ENCODE results near the gene EEPD1.

The EEPD1 gene

DNA sequence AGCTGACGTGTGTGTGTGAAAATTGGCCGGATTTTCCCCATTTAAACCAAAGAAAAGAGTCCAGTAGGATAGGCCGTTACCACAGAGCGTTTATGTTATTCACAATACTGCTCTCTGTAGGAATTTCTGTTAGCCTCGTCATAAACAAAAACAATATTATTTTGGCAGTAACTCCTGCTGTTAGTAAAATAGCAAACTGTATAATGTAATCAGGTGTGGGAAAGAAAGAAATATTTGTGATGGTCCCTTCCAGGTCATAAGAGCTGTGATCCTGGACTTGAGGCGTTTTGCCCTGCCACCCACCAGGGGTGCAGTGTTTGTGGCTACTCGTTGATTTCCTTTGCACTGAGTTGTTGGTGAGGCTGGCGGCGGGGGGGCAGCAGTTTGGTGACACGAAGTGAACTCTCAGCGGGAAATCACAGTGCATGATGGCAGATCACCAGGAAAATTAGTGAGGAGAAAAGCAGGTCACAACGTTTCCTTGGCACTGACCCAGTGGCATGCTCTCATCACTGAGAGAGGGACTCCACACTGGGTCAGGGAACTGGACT, 2.8 kb downstream of the EEPD1 start:
- no peak for DNase-seq (ENCODE audit: low spot score)

DNA sequence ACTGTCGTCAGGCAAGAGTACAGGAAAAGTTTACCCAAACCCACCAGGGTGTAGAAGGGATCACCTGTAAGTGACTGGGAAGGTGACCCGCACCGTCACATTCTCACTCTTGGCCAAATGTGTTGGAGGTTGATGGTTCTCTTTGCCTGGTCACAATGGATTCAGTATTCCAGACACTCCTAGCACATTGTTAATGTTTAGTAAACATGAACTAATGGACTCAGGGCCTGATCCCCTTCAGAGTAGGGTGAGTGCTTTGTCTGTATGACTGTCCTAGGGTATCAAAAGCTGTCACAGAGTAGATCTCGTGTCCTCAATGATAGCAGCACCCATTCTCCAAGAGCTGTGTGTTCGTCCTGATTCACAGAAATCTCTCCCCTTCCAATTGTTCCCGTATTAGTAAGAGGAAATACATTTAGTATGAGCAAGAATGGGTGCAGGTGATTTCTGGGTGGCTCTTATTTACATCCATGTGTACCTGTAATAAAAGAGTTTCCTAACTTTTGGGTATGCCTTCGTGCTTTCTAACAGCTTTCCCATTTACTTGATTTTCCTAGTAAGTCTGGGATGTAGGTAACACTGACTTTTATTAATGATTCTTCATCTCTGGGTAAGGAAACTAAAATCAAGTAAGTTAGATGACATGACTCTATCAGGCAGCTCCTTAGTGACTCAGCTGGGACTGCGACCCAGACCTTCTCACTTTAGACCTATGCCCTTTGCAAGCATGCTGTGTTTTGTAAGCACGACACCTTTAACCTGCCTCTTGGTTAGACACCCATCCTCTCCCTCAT, 4.7 kb downstream of the EEPD1 start:
- no peak for DNase-seq (ENCODE audit: low spot score)

DNA sequence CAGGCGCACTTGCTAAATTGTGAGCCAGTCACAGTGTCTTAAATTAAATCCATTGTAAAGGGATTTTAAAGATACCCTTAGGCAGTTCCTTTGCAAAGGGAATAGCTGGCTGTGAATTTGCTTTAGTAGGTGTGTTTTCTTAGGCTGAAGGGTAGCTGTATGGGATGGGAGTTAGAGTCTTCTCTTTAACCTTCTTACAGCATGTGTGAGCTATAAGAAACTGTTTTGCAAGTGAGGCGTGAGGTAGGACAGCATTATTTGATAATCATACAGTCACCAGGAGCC, 5.2 kb downstream of the EEPD1 start:
- no peak for DNase-seq (ENCODE audit: low spot score)

DNA sequence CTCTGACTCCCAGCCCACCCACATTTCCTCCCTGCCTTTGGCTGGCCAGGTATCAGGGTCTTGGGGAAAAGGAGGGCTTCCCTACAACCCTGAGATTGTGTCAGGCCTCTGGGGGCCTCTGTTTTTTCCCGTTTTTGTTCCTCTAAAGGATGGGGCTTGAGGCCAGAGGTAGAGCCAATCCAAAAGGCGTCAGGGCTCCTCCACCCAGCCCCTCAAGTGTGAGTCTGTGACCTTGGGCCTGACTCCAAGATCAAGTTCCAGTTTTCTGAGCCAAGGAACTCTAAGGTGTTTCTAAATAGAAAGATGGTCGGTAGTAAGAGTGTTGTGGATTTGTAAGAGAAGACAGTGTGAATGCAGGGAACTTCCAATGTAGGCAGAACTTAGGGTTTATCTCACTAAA, 6.6 kb downstream of the EEPD1 start:
- no peak for DNase-seq (ENCODE audit: low spot score)

DNA sequence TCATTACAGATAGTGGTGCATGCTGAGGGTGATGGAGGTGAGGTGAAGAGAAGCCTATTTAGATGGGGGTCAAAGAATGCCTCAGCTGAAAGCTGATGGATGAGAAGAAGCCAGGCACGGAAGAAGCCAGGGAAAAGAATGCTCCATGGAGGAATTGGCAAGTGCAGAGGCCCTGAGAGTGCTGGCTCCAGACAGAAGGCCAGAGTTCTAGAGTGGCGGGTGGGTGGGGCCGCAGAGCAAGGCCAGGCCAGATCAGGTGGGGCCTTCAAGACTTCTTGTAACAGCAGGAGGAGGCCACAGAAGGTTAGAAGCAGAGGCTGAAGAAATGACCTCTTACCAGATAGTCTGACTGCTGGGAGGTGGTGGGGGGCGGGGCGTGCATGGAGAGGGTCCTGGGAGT, 7.3 kb downstream of the EEPD1 start:
- no peak for DNase-seq (ENCODE audit: low spot score)

DNA sequence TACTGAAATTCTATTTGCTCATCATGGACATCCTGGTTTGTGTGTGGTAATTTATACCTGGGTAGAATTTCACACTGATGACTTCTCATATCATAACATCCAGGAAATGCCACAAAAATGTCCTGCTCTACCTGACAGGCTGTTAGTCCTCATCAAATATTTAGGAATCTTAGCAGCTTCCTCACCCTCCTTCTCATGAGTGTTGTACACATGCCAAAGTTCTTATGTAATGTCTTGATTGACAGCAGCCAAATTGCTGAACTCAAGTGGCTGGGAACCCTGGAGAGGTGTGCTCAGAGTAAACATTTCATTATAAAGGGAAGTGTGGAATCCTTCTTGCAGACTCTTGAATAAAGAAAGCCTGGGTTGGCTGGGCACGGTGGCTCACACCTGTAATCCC, 8.9 kb downstream of the EEPD1 start:
- no peak for DNase-seq (ENCODE audit: low spot score)

DNA sequence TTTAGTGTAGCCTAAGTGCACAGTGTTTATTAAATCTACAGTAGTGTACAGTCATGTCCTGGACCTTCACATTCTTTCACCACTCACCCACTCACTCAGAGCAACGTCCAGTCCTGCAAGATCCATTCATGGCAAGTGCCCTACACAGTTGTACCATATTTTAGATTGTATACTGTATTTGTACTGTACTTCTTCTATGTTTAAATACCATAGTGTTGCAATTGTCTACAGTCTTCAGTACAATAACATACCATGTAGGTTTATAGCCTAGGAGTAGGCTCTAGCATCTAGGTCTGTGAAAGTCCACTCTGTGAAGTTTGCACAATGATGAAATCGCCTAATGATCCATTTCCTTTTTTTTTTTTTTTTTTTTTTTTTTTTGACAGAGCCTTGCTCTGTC, 12.0 kb downstream of the EEPD1 start:
- DNase-seq (ENCODE audit: low spot score), result no peak

DNA sequence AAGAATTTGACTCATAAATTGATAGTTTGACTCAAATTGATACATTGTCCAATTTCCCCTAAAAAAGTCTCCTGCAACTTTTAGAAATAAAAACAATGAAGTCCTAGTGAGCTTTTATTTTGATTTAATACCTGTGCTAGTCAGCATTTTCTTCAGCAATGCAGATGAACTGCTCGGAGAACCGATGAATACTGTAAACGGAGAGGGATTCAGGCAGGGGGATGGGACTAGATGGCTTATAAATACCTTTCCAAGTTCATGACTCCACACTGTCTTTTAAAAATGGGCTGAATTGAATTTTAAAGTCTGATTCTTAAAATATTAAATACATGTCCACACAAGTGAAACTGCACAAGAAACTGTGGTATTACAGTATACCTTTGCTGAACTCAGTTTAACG, 12.7 kb downstream of the EEPD1 start:
- no peak for DNase-seq (ENCODE audit: low spot score)

DNA sequence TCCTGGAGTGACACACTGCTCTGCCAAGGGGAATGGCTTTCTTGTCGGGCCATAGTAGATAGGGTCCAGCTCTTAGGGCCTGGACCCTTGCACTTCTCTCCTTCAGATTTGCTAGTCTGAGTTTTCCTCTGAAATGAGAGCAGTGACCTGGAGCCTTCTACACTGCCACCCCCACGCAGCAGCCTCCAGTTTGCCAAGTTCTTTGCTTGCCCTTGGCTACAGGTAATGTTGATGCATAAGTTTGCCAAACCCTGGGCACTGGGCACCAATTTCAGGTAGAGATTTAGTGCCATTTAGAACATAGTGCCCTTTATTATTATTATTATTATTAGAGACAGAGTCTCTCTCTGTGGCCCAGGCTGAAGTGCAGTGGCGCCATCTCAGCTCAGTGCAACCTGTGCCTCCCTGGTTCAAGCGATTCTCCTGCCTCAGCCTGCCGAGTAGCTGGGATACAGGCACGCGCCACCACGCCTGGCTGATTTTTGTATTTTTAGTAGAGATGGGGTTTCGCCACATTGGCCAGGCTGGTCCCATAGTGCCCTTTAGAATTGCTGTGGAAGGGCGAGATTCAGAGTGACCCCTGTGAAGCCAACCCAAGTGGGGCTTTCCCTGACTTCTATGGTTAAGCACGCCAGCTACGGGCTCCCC, 14.5 kb downstream of the EEPD1 start:
- DNase-seq (ENCODE audit: low spot score), result no peak

DNA sequence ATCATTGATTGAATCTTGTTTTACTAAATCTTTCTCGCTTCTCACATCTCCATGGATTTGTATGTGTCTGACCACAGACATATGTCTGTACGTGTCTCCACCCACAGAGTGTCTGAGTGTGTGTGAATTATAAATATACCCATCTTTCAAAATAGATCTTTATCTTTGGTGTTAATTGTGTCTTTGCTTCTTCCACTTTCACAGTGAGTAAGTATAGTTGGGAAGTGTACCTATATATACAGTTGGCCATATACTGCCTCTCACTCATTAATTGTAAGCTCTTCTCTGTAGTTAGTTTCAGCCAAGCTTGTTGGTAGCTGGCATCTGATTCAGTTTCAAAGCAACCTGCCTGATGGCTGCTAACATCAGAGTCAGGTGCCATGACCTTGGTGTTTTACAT, 18.4 kb downstream of the EEPD1 start:
- DNase-seq (ENCODE audit: low spot score), result no peak

DNA sequence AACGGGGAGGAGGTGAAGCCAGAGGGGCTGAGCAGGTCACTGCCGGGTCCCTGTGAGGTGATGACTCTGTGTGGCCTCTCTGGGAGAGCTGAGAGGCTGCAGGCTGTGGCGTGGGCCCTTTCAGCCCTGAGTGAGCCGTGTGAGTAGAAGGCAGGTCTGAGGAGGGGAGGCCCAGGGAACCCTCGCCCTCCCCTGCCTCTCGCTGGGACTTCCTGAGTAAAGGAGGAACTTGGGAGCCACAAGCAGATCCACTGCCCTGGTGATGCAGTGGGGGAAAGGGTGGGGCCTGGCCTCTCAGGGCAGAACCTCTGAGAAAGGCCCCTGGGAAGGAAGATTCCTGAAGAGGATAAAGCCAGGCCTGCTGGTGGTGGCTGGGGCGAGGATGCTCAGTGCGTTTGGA, 22.8 kb downstream of the EEPD1 start:
- DNase-seq (ENCODE audit: low spot score), result no peak

DNA sequence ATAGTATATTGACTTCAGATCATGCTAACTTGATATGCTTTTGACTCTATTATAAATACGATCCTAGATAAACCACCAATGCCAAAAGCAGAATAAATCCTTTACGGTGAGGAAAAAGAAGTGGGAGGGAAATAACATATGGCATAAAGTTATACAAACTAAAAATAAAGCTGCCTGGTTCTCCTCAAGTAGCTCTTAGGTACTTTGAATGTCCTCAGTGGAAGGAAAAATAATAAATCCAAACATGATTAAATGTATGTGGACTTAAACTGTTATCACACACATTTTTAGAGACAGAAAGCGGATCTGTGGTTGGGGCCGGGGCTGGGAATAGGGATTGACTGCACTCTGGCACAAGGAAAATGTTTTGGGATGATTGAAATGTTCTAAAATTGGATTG, 23.6 kb downstream of the EEPD1 start:
- no peak for DNase-seq (ENCODE audit: low spot score)

DNA sequence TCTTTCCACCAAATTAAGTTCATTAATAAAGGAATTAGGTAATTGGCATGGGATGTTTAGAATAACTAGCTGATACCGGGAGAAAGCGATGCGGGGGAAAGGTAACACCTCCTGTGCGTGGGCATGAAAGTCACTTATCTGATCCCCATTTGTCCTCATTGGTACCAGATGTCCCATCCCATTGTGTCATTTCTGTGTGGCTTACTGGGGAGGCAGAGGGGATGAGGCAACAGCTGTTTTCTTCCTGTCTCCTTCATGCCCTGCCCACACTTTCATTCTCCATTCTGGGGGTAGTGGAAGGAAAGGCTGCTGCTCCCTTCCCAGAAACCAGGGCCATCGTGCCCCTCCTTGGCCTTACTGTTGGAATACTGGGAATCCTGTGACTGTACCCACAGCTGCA, 27.1 kb downstream of the EEPD1 start:
- no peak for DNase-seq (ENCODE audit: low spot score)

DNA sequence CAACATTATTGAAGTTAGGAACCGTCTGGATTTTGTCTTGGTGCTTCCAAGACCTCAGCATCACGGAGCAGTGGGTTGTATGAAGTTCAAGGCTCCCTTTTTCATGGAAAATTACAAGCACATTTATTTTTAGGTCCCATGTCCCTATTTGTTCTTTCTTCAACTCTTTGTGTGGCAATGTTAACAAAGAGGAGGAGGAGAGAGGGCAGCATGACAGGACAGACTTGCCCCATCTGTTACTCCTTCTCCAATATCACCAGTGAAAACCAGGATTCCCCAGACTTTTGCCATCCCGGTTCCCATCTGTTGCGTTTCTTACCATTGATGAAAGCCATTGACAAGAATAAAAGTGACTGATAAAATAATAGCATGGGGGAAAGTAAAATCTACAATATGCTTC, 28.6 kb downstream of the EEPD1 start:
- DNase-seq (ENCODE audit: low spot score), result no peak

DNA sequence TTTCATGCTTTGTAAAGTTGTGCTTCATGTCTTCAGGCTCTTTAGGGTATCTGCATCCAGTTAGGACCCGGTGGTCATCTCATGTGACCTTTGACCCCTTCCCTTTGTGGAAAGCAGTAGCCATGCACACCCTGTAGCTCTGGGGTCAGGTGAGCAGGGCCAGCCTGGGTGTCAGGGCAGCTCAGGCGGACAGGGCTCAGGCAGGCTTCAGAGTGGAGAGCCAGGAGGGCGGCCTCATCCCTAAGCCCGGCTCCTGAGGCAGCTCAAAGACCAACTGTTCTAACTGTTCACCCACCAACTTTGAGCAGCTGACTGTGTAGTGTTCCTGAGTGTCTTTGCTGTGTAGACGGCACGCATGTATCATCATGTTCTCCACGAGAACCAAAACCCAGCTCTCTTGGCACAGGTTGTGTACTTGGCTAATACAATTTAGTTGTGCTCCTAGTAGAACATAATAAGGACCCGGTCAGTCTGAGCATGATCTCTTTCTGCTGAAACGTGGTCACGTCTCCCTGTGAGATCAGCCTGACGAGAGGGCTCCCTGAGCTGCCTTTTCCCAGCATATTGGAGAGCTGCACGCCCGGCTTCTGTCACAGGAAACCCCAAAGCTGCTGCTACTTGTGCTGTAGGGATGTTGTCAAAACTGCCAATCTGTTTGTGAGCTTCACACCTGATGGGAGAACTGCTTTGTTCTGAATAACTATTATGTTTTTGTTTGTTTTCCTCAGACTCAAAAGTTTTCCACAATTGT, 30.0 kb downstream of the EEPD1 start:
- DNase-seq (ENCODE audit: low spot score), result no peak

DNA sequence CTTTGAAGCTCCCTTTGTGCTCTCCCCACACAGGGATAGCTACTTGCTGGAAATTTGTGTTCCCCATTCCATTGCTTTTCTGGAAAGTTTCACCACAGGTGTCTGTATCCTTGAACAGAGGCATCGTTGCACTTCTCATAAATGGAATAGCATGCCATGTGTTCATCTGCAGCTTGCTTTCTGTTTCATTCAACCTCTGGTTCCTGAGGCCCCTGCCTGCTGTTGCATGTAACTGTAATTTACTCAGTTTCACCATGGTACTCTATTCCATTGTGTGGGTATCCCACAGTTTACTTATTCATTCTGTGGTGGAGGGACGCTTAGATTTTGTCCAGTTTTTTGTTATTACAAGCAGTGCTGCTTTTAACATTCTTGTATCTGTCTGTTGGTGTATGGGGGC, 32.0 kb downstream of the EEPD1 start:
- no peak for DNase-seq (ENCODE audit: low spot score)

DNA sequence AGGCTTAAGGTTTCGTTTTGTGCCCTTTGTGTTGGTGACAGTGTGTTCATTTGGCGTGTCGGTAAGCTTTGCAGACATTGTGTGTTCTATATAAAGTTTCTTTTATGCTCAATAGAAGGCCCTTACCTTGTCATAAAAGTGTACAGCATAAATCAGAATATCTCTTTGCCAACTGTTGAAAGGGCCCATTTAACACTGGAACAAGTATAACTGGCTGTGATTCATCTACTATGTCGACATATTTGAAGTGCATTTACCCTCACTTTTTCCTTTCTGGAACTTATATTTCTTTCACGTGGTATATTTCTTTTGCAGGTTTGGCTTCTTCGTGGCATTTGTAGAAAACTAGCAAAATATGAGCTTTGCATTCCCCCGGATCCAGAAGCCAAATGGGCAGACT, 32.7 kb downstream of the EEPD1 start:
- DNase-seq (ENCODE audit: low spot score), result no peak

DNA sequence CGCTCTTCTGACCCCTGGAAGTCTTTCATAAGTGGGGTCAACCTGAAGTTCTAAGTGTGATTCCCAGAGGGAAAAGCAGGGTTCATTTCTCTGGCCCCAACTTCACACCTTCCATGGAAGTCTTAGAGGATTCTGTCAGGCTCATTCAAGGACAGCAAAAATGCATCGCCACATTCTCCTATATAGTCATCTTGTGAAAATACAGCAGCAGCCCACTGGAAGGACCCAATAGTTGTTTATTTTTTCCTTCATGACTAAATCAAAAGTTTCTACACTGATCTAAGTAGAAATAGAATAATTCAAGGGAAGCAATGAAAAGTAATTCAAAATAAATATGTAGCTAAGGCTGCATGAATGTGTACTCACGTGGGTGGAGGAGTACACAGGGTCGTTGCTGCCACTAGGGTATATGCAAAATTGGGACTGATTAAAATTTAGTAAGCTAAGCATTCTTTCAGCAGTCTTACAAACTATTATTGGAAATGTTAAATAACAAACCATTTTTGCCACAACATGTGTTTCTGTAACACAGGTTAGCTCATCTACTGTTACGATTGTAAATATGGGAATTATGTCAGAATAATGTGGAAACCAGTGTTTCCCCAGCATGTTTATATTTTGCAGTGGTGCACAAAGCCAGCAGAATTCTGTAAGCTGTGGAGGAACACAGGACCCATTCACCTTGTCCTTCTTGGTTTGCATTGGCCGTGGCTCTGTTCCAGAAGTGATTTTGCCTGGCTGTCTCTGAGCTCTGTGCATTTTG, 33.5 kb downstream of the EEPD1 start:
- peak; percentile 13 for DNase-seq (ENCODE audit: low spot score)

DNA sequence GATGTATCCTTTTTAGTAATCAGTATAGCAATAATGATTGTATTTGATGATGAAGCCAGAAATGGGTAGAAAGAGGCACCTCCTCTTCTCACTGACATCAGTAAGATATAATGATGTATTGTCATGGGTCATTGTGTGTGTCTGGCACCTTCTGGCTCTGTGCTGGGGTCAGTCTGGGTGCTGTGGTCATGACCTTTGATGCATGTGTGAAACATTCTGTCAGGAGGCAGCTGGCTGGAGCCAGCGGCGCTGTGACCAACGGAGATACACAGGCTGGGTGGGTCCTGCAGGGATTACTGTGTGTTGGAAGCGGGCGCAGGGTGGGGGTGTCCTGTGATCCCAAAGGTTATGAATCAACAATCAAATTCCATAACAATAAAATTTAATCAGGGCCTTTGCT, 35.2 kb downstream of the EEPD1 start:
- DNase-seq (ENCODE audit: low spot score), result no peak

DNA sequence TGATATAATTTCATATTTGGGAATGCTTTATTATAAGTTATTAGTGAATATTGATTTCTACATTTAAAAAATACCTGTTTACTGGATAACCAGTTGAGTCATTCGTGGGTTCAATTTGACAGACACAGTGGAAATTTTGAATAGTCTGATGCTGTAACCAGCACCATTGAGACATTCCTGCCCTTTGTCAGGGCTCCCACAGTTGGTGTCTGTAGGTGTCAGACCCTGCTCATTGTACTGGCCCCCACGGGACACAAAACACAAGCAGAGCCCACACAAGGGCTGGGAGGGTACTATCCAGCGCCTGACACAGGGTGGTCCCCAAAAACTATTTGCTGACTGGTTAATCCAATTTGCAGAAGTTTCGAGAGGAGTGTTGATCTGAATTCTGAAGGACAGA, 35.9 kb downstream of the EEPD1 start:
- DNase-seq (ENCODE audit: low spot score), result no peak

DNA sequence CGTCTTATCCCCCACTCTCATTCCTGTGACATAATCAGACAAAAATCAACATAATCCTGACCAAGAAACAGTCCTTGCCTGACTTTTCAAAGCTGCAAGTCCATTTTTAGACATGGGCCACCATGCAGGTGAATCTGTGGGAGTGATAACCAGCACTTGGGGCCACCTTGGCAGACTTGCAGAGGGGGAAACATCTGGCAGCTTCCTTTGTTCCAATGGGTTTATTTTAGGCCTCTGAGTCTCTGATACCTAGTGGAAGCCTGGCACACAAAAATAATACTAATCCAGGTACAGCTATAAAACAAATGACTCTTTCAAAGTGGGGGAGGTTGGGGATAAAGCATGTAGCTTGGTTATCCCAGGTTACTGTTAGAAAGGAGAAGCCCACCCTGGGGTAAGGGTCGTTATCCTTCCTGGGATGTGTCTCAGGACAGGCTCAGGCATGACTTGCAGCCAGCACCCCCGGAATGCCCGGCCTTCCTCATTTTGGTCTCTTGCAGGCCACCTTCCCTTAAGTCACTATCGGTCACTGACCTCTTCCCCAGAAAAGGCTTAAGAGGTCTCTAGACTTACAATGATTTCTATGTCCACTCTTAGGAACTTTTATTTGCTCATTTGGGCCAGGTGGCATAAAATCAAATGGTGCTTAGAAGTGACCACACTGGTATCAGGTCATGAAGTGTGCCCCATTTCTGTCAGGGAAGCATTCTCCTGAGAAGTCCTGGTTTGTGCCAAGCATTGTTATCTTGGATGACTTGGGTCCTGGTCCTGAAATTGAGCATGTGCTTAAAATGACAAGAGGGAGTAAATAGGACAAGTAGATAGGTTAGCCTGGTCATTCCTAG, 37.6 kb downstream of the EEPD1 start:
- no peak for DNase-seq (ENCODE audit: low spot score)

Data from COLO829 (cell line).